NK-92 treated with Interleukin-12 subunit alpha and Interleukin-12 subunit beta, amount 100 ng/mL, for 24 hours (cell line): ENCODE measurements around the gene SIM2.

Source experiments
- DNase-seq: peaks from one replicate; lab custom pipeline; 2025; lab: John Stamatoyannopoulos, UW

The SIM2 gene

GRCh38 chr21:36700971-36701755 lies 2.2 kb downstream of the SIM2 start:
- no peak for DNase-seq

- DNase-seq: no peak
These were observed 3.1 kb downstream of the SIM2 start for GRCh38 chr21:36701756-36702621.

GRCh38 chr21:36702622-36702968 lies 3.7 kb downstream of the SIM2 start:
- DNase-seq: no peak

GRCh38 chr21:36703123-36703522 lies 4.2 kb downstream of the SIM2 start:
- DNase-seq: no peak

GRCh38 chr21:36703626-36704280 lies 4.8 kb downstream of the SIM2 start:
- DNase-seq: no peak

GRCh38 chr21:36704281-36704957 lies 5.5 kb downstream of the SIM2 start:
- DNase-seq: no peak

GRCh38 chr21:36704958-36705678 lies 6.2 kb downstream of the SIM2 start:
- no peak for DNase-seq

- no peak for DNase-seq
These were observed 7.0 kb downstream of the SIM2 start for GRCh38 chr21:36705679-36706481.

- DNase-seq: no peak
These were observed 7.6 kb downstream of the SIM2 start for GRCh38 chr21:36706482-36706852.

- DNase-seq: no peak
These were observed 8.2 kb downstream of the SIM2 start for GRCh38 chr21:36706951-36707762.

- DNase-seq: no peak
These were observed 8.9 kb downstream of the SIM2 start for GRCh38 chr21:36707763-36708285.

- DNase-seq: no peak
These were observed 9.5 kb downstream of the SIM2 start for GRCh38 chr21:36708286-36709029.

GRCh38 chr21:36709030-36709867 lies 10.3 kb downstream of the SIM2 start:
- no peak for DNase-seq

- no peak for DNase-seq
These were observed 11.2 kb downstream of the SIM2 start for GRCh38 chr21:36709868-36710728.

GRCh38 chr21:36710729-36711048 lies 11.8 kb downstream of the SIM2 start:
- DNase-seq: no peak

- no peak for DNase-seq
These were observed 14.8 kb downstream of the SIM2 start for GRCh38 chr21:36713746-36714145.

- no peak for DNase-seq
These were observed 17.5 kb downstream of the SIM2 start for GRCh38 chr21:36716387-36716786.
